Measurements from ENCODE around the gene QRICH2. TPM values are rescaled to one million over a fixed set of nuclear protein-coding genes. Genes with fewer than 3 reads are reported as not detected.

The QRICH2 gene
- total RNA-seq, 3 donors from 2014 or later, result 1.6 to 4.7 (median 3.2) TPM

DNA sequence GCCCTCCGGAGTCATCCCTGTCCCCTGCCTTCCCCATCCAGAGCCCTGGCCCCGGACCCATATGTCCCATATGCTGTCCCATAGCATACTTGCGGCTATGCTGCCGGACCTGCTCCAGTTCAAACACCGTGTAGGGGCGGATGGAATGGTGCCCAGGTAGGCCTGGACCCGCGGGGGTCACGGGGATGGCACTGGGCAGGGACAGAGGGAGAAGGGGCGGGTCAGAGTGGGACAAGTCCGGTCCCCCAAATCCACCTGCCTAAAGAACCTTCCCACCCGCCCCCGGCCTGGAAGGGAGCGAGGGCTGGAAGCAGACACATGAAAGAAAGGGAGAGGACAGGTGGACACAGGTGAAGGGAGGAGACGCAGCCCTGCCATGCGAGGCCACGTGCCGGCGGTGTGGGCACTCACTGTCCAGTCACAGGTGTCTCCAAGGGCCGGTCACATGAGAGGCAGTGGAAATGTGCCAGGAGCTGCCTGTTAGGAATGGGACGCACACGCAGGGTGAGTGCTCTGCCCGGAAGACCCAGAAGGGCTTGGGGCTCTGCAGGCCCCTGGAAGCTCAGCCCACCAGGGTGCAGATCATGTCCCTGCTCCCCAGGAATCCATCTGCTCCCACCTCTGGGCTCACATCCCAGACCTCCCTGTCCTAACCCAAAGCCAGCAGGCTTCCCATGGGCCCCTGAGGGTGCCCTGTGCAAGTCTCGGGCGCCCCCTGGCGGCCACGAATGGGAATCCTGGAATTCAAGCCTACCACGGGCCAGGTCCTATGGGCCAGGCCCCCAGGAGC is 28.9 kb downstream of the QRICH2 start:
- TF ChIP-seq, protein P1, sequence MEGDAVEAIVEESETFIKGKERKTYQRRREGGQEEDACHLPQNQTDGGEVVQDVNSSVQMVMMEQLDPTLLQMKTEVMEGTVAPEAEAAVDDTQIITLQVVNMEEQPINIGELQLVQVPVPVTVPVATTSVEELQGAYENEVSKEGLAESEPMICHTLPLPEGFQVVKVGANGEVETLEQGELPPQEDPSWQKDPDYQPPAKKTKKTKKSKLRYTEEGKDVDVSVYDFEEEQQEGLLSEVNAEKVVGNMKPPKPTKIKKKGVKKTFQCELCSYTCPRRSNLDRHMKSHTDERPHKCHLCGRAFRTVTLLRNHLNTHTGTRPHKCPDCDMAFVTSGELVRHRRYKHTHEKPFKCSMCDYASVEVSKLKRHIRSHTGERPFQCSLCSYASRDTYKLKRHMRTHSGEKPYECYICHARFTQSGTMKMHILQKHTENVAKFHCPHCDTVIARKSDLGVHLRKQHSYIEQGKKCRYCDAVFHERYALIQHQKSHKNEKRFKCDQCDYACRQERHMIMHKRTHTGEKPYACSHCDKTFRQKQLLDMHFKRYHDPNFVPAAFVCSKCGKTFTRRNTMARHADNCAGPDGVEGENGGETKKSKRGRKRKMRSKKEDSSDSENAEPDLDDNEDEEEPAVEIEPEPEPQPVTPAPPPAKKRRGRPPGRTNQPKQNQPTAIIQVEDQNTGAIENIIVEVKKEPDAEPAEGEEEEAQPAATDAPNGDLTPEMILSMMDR (IDR thresholded peaks at IDR 0.05), result peak; percentile 81
- H3K36me3 ChIP-seq (ENCODE audit: low read depth), result no peaks in the 10 kb centered on the region
- H3K4me1 ChIP-seq (ENCODE audit: low read depth), result peaks cover 9% of the 10 kb centered on the region
- ATAC-seq, result peak; percentile 92
- intact Hi-C loops (cut with DNase I, micrococcal nuclease), result loop anchor here (5.0 to 10.0 kb wide), 2 partner anchors 94 to 157 kb away; no protein-coding TSS in a partner anchor
- peak; percentile 88 to 94 (median 91) for DNase-seq
- no peaks in the 10 kb centered on the region for H3K9me3 ChIP-seq
- H3K4me3 ChIP-seq, result no peak overlapping the region

DNA sequence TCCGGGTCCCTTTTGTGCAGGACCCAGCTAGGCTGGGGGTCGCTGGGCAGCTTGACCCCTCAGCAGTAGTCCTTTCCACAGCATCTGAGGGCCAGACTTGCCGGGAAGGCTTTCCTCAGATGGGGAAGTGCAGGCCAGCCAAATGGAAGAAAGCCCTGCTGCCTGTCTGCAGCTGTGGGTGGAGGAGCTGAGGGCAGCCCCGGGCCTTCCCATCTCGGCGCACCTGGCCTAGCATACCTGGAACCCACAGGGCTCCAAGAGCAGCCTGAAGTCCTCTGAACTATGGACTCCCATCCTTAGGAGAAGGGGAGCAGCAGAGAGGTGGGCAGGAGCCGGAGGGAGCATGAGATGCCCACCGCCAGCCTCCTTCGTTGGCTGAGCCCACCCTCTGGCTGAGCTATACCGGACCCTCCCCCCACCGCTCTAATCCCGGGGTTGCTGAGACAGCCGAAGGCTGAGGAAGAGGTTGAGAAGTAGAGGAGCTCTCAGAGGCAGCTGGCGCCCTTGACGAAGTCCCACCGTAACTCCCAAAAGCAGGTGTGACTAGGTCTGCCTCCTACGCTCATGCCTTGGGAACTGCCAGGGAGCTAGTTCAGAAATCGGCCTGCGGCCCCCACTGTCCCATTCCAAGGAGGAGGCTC is 29.7 kb downstream of the QRICH2 start:
- intact Hi-C loops (cut with DNase I, micrococcal nuclease), result loop anchor here (5.0 to 10.0 kb wide), 2 partner anchors 94 to 156 kb away; no protein-coding TSS in a partner anchor
- no peaks in the 10 kb centered on the region for H3K9me3 ChIP-seq
- TF ChIP-seq, protein P1 (IDR thresholded peaks at IDR 0.05), result no peak
- H3K4me1 ChIP-seq (ENCODE audit: low read depth), result peaks cover 9% of the 10 kb centered on the region
- ATAC-seq (no peak), DNase-seq (peak in 1 of 3 donors; percentile 46)
- no peaks in the 10 kb centered on the region for H3K36me3 ChIP-seq (ENCODE audit: low read depth)
- no peak overlapping the region for H3K4me3 ChIP-seq

DNA sequence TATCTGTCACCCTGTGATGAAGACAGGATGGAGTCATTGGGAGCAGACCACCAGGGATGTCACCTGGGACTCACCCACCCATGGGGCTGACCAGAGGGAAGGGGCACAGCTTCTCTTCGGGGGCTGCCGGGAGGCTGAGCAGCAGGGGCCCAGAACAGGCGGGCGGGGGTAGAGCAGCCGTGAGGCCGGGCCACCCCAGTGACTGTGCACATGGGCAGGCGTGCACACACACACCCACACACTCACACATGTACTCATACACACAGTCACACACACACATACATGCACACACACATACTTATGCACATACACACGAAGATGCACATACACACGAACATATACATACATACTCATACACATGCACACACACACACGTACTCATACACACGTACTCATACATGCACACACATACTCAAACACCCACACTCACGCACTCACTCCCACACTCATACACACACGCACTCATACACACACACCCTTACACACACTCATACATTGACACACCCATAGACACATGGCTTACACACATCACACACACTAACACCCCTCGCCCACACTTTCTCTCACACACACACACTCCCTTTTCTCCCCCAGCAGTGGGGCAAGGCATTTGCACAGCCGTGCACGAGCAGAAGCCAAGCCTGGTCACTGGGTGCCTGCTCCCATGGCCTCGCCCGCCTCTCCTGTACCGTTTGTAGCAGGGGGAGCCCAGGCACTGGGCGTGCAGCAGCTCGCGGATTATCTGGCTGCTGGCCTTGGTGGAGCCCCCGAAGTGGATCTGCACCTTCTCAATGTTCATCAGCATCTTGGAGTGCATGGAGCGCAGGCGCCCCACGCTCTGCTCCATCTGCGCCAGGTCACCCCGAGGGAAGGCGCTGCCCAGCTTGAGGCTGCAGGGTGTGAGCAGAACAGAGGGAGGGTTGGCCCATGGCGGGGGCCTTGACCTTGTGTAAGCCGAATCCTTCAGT is 30.5 kb downstream of the QRICH2 start:
- intact Hi-C loops (cut with DNase I, micrococcal nuclease), result loop anchor here (5.0 to 10.0 kb wide), 2 partner anchors 93 to 155 kb away; no protein-coding TSS in a partner anchor
- TF ChIP-seq, protein P1 (IDR thresholded peaks at IDR 0.05), result no peak

DNA sequence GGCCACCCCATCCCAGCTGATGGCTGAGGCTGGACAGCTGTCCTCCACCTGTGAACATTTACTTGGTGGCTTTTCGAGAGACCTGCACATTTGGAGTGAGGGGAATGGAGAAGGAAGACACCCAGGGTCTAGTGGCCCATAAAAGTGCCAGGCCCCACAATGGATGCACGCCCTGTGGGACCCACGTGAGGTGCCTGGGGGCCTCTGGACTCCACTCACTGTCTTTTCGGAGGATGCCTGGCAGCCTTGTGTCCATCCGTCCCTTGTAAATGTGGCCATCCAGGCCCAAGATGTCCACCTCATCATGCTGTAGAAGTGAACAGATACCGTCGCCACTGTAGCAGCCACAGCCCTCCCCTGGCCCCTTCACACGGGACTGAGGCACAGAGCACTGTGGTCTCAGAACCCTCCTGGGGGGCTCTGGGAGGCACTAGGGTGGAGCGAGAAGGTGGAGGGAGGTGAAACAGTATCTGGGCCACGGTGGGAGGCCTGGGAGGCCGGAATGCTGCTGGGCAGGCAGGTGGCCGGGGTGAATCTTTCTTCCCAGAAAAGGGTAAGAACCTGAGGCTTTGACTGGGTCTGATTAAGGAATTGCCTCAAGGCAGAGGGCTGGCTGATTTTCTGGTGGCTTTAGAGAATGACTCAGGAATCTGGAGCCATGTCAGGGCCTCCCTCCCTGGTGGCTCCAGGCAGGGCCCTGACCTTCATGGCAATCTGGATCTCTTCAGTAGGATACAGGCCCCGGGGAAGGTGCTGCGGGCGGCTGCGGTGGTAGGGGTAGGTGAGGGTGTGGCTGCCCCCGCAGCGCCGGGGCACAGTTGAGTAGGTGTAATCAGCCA is 31.4 kb downstream of the QRICH2 start:
- no peaks in the 10 kb centered on the region for H3K9me3 ChIP-seq
- TF ChIP-seq, protein P1 (IDR thresholded peaks at IDR 0.05), result no peak
- no peak overlapping the region for H3K4me3 ChIP-seq
- H3K36me3 ChIP-seq (ENCODE audit: low read depth), result no peaks in the 10 kb centered on the region
- no peak for ATAC-seq
- intact Hi-C loops (cut with DNase I, micrococcal nuclease), result loop anchor here (5.0 to 10.0 kb wide), 2 partner anchors 92 to 154 kb away; no protein-coding TSS in a partner anchor
- no peak for DNase-seq
- peaks cover 19% of the 10 kb centered on the region for H3K4me1 ChIP-seq (ENCODE audit: low read depth)

More for the DNA sequence above, 30.5 kb downstream of the QRICH2 start:
- Histone ChIP-seq H3K4me1 (ENCODE audit: low read depth) (peaks cover 10% of the 10 kb centered on the region), H3K9me3 (no peaks in the 10 kb centered on the region), H3K4me3 (no peak overlapping the region), H3K36me3 (ENCODE audit: low read depth) (no peaks in the 10 kb centered on the region)
- no peak for ATAC-seq
- peak in 1 of 3 donors; percentile 51 for DNase-seq

All from mucosa of descending colon (tissue), 3 donors.